MM.1S (cell line): ENCODE data around the gene YIF1A.

ENCODE experiments used
- CTCF ChIP-seq: fragments of 300-600 bp; sonication (generic); IDR thresholded peaks from 2 replicates; pipeline ENCODE4 v1.5.1; 2016; ENCODE audit warnings: antibody characterized with exemption, low read length, mixed read lengths
- EZH2 ChIP-seq: fragments of 300-600 bp; sonication (generic); optimal IDR thresholded peaks from 2 replicates; pipeline ENCODE3; 2017; ENCODE audit warnings: low read depth, mild to moderate bottlenecking, antibody characterized with exemption, low read length, mixed read lengths
- EZH2phosphoT487 ChIP-seq: fragments of 300-600 bp; sonication (generic); IDR thresholded peaks from 2 replicates; pipeline ENCODE4 v1.6.1; 2018; ENCODE audit warnings: antibody characterized with exemption, low read length

- TF ChIP-seq CTCF (no peak), EZH2phosphoT487 (no peak), EZH2 (no peak)
These were observed 5.1 kb upstream of the YIF1A start for GRCh38 chr11:66293777-66294625.
